Upper lobe of left lung (tissue), 4 donors: ENCODE measurements around the gene ZNF662.

ENCODE experiments used
- EP300 ChIP-seq, 4 donors: sonication (generic); formaldehyde crosslinking; IDR thresholded peaks; one replicate each; pipeline ENCODE4 v1.5.1; 2017; ENCODE audit warnings: antibody characterized with exemption in 4 of 4, control low read depth in 2 of 4
- POLR2AphosphoS5 ChIP-seq, 2 donors: sonication (generic); formaldehyde crosslinking; IDR thresholded peaks; one replicate each; pipeline ENCODE4 v1.5.1; 2017; ENCODE audit warnings: antibody characterized with exemption in 2 of 2
- TF ChIP-seq, protein P1 (sequence below), 6 experiments: fragments of 450-650 bp in 4 of 6; fragments of 200-600 bp in 2 of 6; sonication (generic) in 2 of 6; IDR thresholded peaks; one replicate each; pipeline ENCODE4 v1.5.1; 2016 to 2019; ENCODE audit warnings: antibody characterized with exemption in 6 of 6

DNA sequence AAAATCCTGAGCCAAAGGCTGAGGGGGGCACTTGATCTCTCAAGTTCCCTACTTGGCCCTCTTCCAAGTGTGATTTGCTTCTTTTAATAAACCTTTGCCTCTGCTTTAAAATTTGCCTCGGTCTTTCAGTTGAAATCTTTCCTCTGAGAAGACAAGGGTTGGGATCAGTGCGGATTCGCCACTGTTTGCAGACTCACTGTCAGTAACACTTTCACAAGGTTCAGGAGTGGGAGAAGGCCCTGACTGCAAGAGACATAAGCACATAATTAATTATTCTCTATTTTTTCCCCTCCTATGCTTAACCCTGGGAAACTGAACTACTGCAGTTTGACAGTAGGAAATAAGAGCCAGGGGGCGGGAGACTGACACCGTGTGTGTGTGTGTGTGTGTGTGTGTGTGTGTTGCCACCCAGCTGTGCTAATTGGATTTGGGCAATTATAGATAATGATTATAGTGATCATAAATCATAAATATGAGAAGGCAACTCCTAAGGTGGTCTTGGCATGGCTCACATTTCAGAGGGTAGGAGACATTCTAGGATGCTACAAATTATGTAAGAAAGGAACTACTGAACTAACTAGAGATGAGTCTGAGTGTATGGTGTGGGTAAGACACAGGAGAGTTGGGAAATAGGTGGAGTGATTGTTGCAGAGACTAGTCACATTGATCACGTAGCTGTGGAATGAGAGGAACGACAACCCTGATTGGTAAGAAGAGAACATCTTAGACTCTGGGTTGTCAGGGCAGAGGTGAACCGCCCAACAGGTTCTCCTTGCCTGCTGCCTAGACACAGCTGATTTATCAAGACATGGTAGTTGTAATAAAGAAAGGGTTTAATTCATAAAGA lies 5.5 kb upstream of the ZNF662 start:
- TF ChIP-seq, protein P1, sequence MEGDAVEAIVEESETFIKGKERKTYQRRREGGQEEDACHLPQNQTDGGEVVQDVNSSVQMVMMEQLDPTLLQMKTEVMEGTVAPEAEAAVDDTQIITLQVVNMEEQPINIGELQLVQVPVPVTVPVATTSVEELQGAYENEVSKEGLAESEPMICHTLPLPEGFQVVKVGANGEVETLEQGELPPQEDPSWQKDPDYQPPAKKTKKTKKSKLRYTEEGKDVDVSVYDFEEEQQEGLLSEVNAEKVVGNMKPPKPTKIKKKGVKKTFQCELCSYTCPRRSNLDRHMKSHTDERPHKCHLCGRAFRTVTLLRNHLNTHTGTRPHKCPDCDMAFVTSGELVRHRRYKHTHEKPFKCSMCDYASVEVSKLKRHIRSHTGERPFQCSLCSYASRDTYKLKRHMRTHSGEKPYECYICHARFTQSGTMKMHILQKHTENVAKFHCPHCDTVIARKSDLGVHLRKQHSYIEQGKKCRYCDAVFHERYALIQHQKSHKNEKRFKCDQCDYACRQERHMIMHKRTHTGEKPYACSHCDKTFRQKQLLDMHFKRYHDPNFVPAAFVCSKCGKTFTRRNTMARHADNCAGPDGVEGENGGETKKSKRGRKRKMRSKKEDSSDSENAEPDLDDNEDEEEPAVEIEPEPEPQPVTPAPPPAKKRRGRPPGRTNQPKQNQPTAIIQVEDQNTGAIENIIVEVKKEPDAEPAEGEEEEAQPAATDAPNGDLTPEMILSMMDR (IDR thresholded peaks at IDR 0.05): no peak
- TF ChIP-seq EP300 (IDR thresholded peaks at IDR 0.05) (no peak), POLR2AphosphoS5 (IDR thresholded peaks at IDR 0.05) (no peak)
